Large intestine (tissue), 3 donors: Measurements from ENCODE around the gene MBTPS2. TPM values are rescaled to one million over a fixed set of nuclear protein-coding genes. Genes with fewer than 3 reads are reported as not detected.
"Not testable (repeated sequence)": the region's sequence is repeated elsewhere in the genome, so short reads cannot be mapped to it uniquely, and the experiment has no call there.

Experiments
- DNase-seq, 2 donors: peaks; one replicate each; pipeline versions ENCODE4 v3.0.0 to v3.0.0-alpha.2; 2013
- H3K27ac ChIP-seq: one replicate; pipeline ENCODE4 v1.5.1; 2013; ENCODE audit warnings: low read length
- H3K27me3 ChIP-seq: 2 replicates; pipeline ENCODE4 v1.6.1; 2013; ENCODE audit warnings: low read length; ENCODE audit not compliant: control insufficient read depth, insufficient read depth
- H3K36me3 ChIP-seq: 2 replicates; pipeline ENCODE4 v1.6.1; 2013; ENCODE audit warnings: low read length; ENCODE audit not compliant: control insufficient read depth, insufficient read depth
- H3K4me1 ChIP-seq: one replicate; pipeline ENCODE4 v1.6.1; 2013; ENCODE audit warnings: low read length; ENCODE audit not compliant: control insufficient read depth, insufficient read depth
- H3K4me3 ChIP-seq: one replicate; pipeline ENCODE4 v1.5.1; 2013; ENCODE audit warnings: low read length
- H3K9me3 ChIP-seq: one replicate; pipeline ENCODE4 v1.6.1; 2013; ENCODE audit warnings: mild to moderate bottlenecking, low read depth, low read length, moderate library complexity; ENCODE audit not compliant: control insufficient read depth
- WGBS: methylation state at CpG from one replicate; pipeline ENCODE4 v1.1.5; 2013; ENCODE audit warnings: low lambda C conversion rate; ENCODE audit not compliant: insufficient coverage; 5-methylcytosine and 5-hydroxymethylcytosine counted together
- polyA plus RNA-seq: library from polyadenylated mRNA; unstranded; fragments of 120-200 nt; gene quantifications from one replicate; pipeline ENCODE4 v1.2.1, GENCODE V29; 2013

MBTPS2 gene
- polyA plus RNA-seq, 1 donor = 19.1 TPM

- H3K27me3 ChIP-seq = no peaks in the 10 kb centered on the region
These were observed 14.2 kb downstream of the MBTPS2 start for GRCh38 chrX:21853578-21853977.

GRCh38 chrX:21855937-21856415 is 16.6 kb downstream of the MBTPS2 start, which contains the start of gene YY2:
YY2 (plus strand) TSS chrX:21855987; CDS start chrX:21856485, 498 bp downstream.
- Histone ChIP-seq H3K27me3 (no peaks in the 10 kb centered on the region), H3K9me3 (peaks cover 5% of the 10 kb centered on the region), H3K36me3 (peaks cover 16% of the 10 kb centered on the region), H3K4me1 (no peaks in the 10 kb centered on the region), H3K27ac (no peak within 1 kb of the TSS), H3K4me3 (no peak within 1 kb of the TSS)
- WGBS = 100% methylated on average over 1 of the region's 29 CpGs
- no peak for DNase-seq

More at GRCh38 chrX:21853578-21853977, 14.2 kb downstream of the MBTPS2 start:
- Histone ChIP-seq H3K9me3 (peaks cover 5% of the 10 kb centered on the region), H3K4me1 (no peaks in the 10 kb centered on the region), H3K36me3 (peaks cover 16% of the 10 kb centered on the region), H3K27ac (no peak overlapping the region), H3K4me3 (no peak overlapping the region)
- no peak for DNase-seq

- Histone ChIP-seq H3K4me3 (no peak overlapping the region), H3K4me1 (no peaks in the 10 kb centered on the region), H3K36me3 (peaks cover 16% of the 10 kb centered on the region), H3K9me3 (peaks cover 5% of the 10 kb centered on the region), H3K27ac (no peak overlapping the region), H3K27me3 (no peaks in the 10 kb centered on the region)
- no CpG with 5 or more reads among the region's 21 CpGs for WGBS
- no peak for DNase-seq
These were observed 17.1 kb downstream of the MBTPS2 start for GRCh38 chrX:21856504-21856903.

GRCh38 chrX:21863241-21863640 is 23.8 kb downstream of the MBTPS2 start:
- no peaks in the 10 kb centered on the region for H3K9me3 ChIP-seq
- peaks cover 2% of the 10 kb centered on the region for H3K36me3 ChIP-seq
- no peaks in the 10 kb centered on the region for H3K4me1 ChIP-seq
- no peaks in the 10 kb centered on the region for H3K27me3 ChIP-seq
- no peak overlapping the region for H3K4me3 ChIP-seq
- no CpG with 5 or more reads among the region's 1 CpG for WGBS
- DNase-seq = no peak
- no peak overlapping the region for H3K27ac ChIP-seq

- H3K36me3 ChIP-seq = peaks cover 2% of the 10 kb centered on the region
- H3K27ac ChIP-seq = no peak overlapping the region
- H3K27me3 ChIP-seq = no peaks in the 10 kb centered on the region
- H3K4me3 ChIP-seq = no peak overlapping the region
- no peaks in the 10 kb centered on the region for H3K4me1 ChIP-seq
- no peak for DNase-seq
- H3K9me3 ChIP-seq = no peaks in the 10 kb centered on the region
These were observed 26.0 kb downstream of the MBTPS2 start for GRCh38 chrX:21865436-21865835.

- no CpG with 5 or more reads among the region's 1 CpG for WGBS
- Histone ChIP-seq H3K27ac (no peak overlapping the region), H3K9me3 (no peaks in the 10 kb centered on the region), H3K4me1 (no peaks in the 10 kb centered on the region), H3K36me3 (no peaks in the 10 kb centered on the region), H3K27me3 (no peaks in the 10 kb centered on the region), H3K4me3 (no peak overlapping the region)
- no peak for DNase-seq
These were observed 31.1 kb downstream of the MBTPS2 start for GRCh38 chrX:21870494-21870893.

GRCh38 chrX:21873063-21873775 is 33.8 kb downstream of the MBTPS2 start:
- no CpG with 5 or more reads among the region's 4 CpGs for WGBS
- Histone ChIP-seq H3K27ac (no peak overlapping the region), H3K27me3 (no peaks in the 10 kb centered on the region), H3K4me3 (no peak overlapping the region), H3K4me1 (no peaks in the 10 kb centered on the region), H3K9me3 (no peaks in the 10 kb centered on the region), H3K36me3 (no peaks in the 10 kb centered on the region)
- DNase-seq = no peak

GRCh38 chrX:21874182-21874581 is 34.8 kb downstream of the MBTPS2 start:
- H3K36me3 ChIP-seq, H3K27me3 ChIP-seq, H3K9me3 ChIP-seq, H3K27ac ChIP-seq, DNase-seq, H3K4me1 ChIP-seq, H3K4me3 ChIP-seq: not testable (repeated sequence)
- no CpG with 5 or more reads among the region's 3 CpGs for WGBS

- Histone ChIP-seq H3K4me1 (no peaks in the 10 kb centered on the region), H3K9me3 (no peaks in the 10 kb centered on the region), H3K27me3 (no peaks in the 10 kb centered on the region), H3K36me3 (no peaks in the 10 kb centered on the region), H3K27ac (no peak overlapping the region), H3K4me3 (no peak overlapping the region)
- DNase-seq = no peak
- no CpG with 5 or more reads among the region's 1 CpG for WGBS
These were observed 35.6 kb downstream of the MBTPS2 start for GRCh38 chrX:21875013-21875412.

- no peak for DNase-seq
- peaks cover 6% of the 10 kb centered on the region for H3K4me1 ChIP-seq
- 40% methylated on average over 1 of the region's 3 CpGs for WGBS
- no peaks in the 10 kb centered on the region for H3K36me3 ChIP-seq
- H3K9me3 ChIP-seq = no peaks in the 10 kb centered on the region
- peak overlapping the region; percentile 89 for H3K27ac ChIP-seq
- H3K27me3 ChIP-seq = no peaks in the 10 kb centered on the region
- no peak overlapping the region for H3K4me3 ChIP-seq
These were observed 42.6 kb downstream of the MBTPS2 start for GRCh38 chrX:21881881-21882574.
